Measurements from ENCODE around the gene STX16. TPM values are rescaled to one million over a fixed set of nuclear protein-coding genes. Genes with fewer than 3 reads are reported as not detected.

The STX16 gene
- total and polyA plus RNA-seq, 9 of the 15 experiments (the other 6 are each of a cell fraction or from before 2014, with no cell fraction given) = 4.4 to 43.5 (median 14.7) TPM

- TF ChIP-seq E2F1 (CRISPR knock-in tag; IDR thresholded peaks at IDR 0.05) (peak; percentile 77; the same call in 1 of the 2 replicates), MED1 (CRISPR knock-in tag; IDR thresholded peaks at IDR 0.05; ENCODE audit: borderline replicate concordance) (no peak), TAF15 (IDR thresholded peaks at IDR 0.05; ENCODE audit: low read depth, low read length) (no peak), BACH1 (tag; IDR thresholded peaks at IDR 0.05) (no peak), ZNF146 (CRISPR knock-in tag; IDR thresholded peaks at IDR 0.05; ENCODE audit: unreplicated experiment) (no peak), NCOA1 (IDR thresholded peaks at IDR 0.05; ENCODE audit: low read depth) (peak; percentile 99), HCFC1 (IDR thresholded peaks at IDR 0.05; ENCODE audit: low read depth, low read length) (peak; percentile 94), ZNF707 (CRISPR knock-in tag; conservative IDR thresholded peaks at IDR 0.05) (0 out of 2 replicates have a peak, but pooled peaks have one; percentile 49), PURB (CRISPR knock-in tag; IDR thresholded peaks at IDR 0.05; ENCODE audit: low read depth) (no peak), CBX5 (IDR thresholded peaks at IDR 0.05; ENCODE audit: borderline replicate concordance, low read depth) (peak; percentile 80; the same call in 1 of the 2 replicates), PHF20 (IDR thresholded peaks at IDR 0.05; ENCODE audit: partially characterized antibody) (peak; percentile 99), NFYB (IDR thresholded peaks at IDR 0.05; ENCODE audit: extremely low read depth, insufficient read length) (no peak), ZNF41 (CRISPR knock-in tag; conservative IDR thresholded peaks at IDR 0.05) (peak; percentile 46; the same call in 1 of the 2 replicates), FOXK2 (conservative IDR thresholded peaks at IDR 0.05 in 1 of 2, IDR thresholded peaks at IDR 0.05 in 1 of 2; ENCODE audit: low read depth in 2 of 2) (peak; percentile 87 to 89), E2F3 (CRISPR knock-in tag; IDR thresholded peaks at IDR 0.05) (peak; percentile 84), PCBP1 (IDR thresholded peaks at IDR 0.05; ENCODE audit: low read depth, low read length, poor library complexity, severe bottlenecking) (peak; percentile 91), FOSL1 (tag; conservative IDR thresholded peaks at IDR 0.05) (peak; percentile 53), MTA3 (IDR thresholded peaks at IDR 0.05; ENCODE audit: borderline replicate concordance) (peak; percentile 96)
- TF ChIP-seq, protein P1, sequence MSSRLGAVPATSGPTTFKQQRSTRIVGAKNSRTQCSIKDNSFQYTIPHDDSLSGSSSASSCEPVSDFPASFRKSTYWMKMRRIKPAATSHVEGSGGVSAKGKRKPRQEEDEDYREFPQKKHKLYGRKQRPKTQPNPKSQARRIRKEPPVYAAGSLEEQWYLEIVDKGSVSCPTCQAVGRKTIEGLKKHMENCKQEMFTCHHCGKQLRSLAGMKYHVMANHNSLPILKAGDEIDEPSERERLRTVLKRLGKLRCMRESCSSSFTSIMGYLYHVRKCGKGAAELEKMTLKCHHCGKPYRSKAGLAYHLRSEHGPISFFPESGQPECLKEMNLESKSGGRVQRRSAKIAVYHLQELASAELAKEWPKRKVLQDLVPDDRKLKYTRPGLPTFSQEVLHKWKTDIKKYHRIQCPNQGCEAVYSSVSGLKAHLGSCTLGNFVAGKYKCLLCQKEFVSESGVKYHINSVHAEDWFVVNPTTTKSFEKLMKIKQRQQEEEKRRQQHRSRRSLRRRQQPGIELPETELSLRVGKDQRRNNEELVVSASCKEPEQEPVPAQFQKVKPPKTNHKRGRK (tag; IDR thresholded peaks at IDR 0.05) = no peak
- TF ChIP-seq, protein P2, sequence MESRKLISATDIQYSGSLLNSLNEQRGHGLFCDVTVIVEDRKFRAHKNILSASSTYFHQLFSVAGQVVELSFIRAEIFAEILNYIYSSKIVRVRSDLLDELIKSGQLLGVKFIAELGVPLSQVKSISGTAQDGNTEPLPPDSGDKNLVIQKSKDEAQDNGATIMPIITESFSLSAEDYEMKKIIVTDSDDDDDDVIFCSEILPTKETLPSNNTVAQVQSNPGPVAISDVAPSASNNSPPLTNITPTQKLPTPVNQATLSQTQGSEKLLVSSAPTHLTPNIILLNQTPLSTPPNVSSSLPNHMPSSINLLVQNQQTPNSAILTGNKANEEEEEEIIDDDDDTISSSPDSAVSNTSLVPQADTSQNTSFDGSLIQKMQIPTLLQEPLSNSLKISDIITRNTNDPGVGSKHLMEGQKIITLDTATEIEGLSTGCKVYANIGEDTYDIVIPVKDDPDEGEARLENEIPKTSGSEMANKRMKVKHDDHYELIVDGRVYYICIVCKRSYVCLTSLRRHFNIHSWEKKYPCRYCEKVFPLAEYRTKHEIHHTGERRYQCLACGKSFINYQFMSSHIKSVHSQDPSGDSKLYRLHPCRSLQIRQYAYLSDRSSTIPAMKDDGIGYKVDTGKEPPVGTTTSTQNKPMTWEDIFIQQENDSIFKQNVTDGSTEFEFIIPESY (CRISPR knock-in tag; IDR thresholded peaks at IDR 0.05) = peak; percentile 81
- TF ChIP-seq, protein P3, sequence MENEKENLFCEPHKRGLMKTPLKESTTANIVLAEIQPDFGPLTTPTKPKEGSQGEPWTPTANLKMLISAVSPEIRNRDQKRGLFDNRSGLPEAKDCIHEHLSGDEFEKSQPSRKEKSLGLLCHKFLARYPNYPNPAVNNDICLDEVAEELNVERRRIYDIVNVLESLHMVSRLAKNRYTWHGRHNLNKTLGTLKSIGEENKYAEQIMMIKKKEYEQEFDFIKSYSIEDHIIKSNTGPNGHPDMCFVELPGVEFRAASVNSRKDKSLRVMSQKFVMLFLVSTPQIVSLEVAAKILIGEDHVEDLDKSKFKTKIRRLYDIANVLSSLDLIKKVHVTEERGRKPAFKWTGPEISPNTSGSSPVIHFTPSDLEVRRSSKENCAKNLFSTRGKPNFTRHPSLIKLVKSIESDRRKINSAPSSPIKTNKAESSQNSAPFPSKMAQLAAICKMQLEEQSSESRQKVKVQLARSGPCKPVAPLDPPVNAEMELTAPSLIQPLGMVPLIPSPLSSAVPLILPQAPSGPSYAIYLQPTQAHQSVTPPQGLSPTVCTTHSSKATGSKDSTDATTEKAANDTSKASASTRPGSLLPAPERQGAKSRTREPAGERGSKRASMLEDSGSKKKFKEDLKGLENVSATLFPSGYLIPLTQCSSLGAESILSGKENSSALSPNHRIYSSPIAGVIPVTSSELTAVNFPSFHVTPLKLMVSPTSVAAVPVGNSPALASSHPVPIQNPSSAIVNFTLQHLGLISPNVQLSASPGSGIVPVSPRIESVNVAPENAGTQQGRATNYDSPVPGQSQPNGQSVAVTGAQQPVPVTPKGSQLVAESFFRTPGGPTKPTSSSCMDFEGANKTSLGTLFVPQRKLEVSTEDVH (IDR thresholded peaks at IDR 0.05; ENCODE audit: low read depth, partially characterized antibody) = peak; percentile 94
These were observed at the start of gene STX16 (continued) for GRCh38 chr20:58650776-58651558.
